ENCODE results near the gene KRTAP4-16.
A peak's percentile ranks its signal among the peaks of the same experiment; 100 is the strongest.
"Not testable (repeated sequence)": the region's sequence is repeated elsewhere in the genome, so short reads cannot be mapped to it uniquely, and the experiment has no call there.

KRTAP4-16 gene

GRCh38 chr17:41103896-41104295, 1.9 kb upstream of the KRTAP4-16 start:
- Histone ChIP-seq H3K4me3 (no peak overlapping the region), H3K36me3 (ENCODE audit: insufficient read depth, low read length) (no peaks in the 10 kb centered on the region), H3K9me3 (ENCODE audit: low read depth, low read length) (no peaks in the 10 kb centered on the region), H3K27ac (peak overlapping the region; percentile 63), H3K9ac (ENCODE audit: insufficient read length) (no peak overlapping the region)
- no peak for DNase-seq (ENCODE audit: low read depth, low spot score)
- TF ChIP-seq EZH2 (IDR thresholded peaks at IDR 0.05) (no peak), POLR2AphosphoS5 (IDR thresholded peaks at IDR 0.05; ENCODE audit: borderline replicate concordance, low read depth, low read length) (no peak; the same call in 1 of the 2 replicates), FOXP2 (optimal IDR thresholded peaks at IDR 0.05; ENCODE audit: control extremely low read depth, extremely low read length, insufficient read depth) (no peak)

- peak overlapping the region; percentile 94 for H3K27ac ChIP-seq
- H3K36me3 ChIP-seq (ENCODE audit: insufficient read depth, low read length); H3K9ac ChIP-seq (ENCODE audit: insufficient read length); H3K9me3 ChIP-seq (ENCODE audit: low read depth, low read length): not testable (repeated sequence)
- H3K4me3 ChIP-seq = peak overlapping the region; percentile 38; the same call in 1 of the 2 replicates
- peak; percentile 96 for DNase-seq (ENCODE audit: low read depth, low spot score)
These were observed 2.1 kb downstream of the KRTAP4-16 start for GRCh38 chr17:41099682-41100480.

- Histone ChIP-seq H3K27ac (no peak overlapping the region), H3K36me3 (ENCODE audit: insufficient read depth, low read length) (no peaks in the 10 kb centered on the region; the same call in 1 of the 2 replicates), H3K4me3 (no peak overlapping the region), H3K9me3 (ENCODE audit: low read depth, low read length) (no peaks in the 10 kb centered on the region), H3K9ac (ENCODE audit: insufficient read length) (no peak overlapping the region)
- TF ChIP-seq EZH2 (IDR thresholded peaks at IDR 0.05) (no peak), POLR2AphosphoS5 (IDR thresholded peaks at IDR 0.05; ENCODE audit: borderline replicate concordance, low read depth, low read length) (no peak), FOXP2 (optimal IDR thresholded peaks at IDR 0.05; ENCODE audit: control extremely low read depth, extremely low read length, insufficient read depth) (no peak)
- no peak for DNase-seq (ENCODE audit: low read depth, low spot score)
These were observed 3.5 kb downstream of the KRTAP4-16 start for GRCh38 chr17:41098481-41098880.

GRCh38 chr17:41098042-41098441, 4.0 kb downstream of the KRTAP4-16 start, which contains the start of gene KRTAP4-8:
KRTAP4-8 (minus strand) TSS chr17:41098142; CDS start chr17:41098084, 58 bp downstream.
- TF ChIP-seq FOXP2 (optimal IDR thresholded peaks at IDR 0.05; ENCODE audit: control extremely low read depth, extremely low read length, insufficient read depth) (no peak), POLR2AphosphoS5 (IDR thresholded peaks at IDR 0.05; ENCODE audit: borderline replicate concordance, low read depth, low read length) (no peak), EZH2 (IDR thresholded peaks at IDR 0.05) (no peak)

DNA sequence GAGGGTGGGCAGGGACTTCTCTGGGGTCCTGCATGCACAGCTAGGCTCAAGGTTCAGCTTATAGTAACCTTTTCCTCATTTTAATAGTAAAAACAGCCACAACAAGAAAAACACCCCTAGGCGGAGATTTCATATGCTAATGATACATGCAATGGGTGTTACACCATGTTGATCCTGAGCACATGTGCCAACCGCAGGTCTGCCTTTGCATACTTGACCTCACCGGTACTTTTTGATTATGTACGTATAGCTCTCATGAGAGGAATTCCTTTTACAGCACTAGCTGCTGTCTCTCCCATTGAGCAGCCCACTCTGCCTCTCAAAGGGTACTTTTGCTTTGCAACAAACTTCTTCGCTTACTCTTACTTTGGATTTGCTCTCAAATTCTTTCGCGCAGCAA, 6.0 kb downstream of the KRTAP4-16 start:
- Histone ChIP-seq H3K4me3 (no peak overlapping the region), H3K9me3 (ENCODE audit: low read depth, low read length) (0 out of 2 replicates have a peak, but pooled peaks cover 4% of the 10 kb centered on the region), H3K27ac (no peak overlapping the region), H3K9ac (ENCODE audit: insufficient read length) (no peak overlapping the region), H3K36me3 (ENCODE audit: insufficient read depth, low read length) (no peaks in the 10 kb centered on the region; the same call in 1 of the 2 replicates)
- no peak for DNase-seq (ENCODE audit: low read depth, low spot score)
- no peak for TF ChIP-seq EZH2 (IDR thresholded peaks at IDR 0.05)

More at GRCh38 chr17:41098042-41098441, 4.0 kb downstream of the KRTAP4-16 start, which contains the start of gene KRTAP4-8:
- no peak for DNase-seq (ENCODE audit: low read depth, low spot score)
- no peaks in the 10 kb centered on the region for H3K9me3 ChIP-seq (ENCODE audit: low read depth, low read length)
- H3K4me3 ChIP-seq = no peak within 1 kb of the TSS
- no peaks in the 10 kb centered on the region; the same call in 1 of the 2 replicates for H3K36me3 ChIP-seq (ENCODE audit: insufficient read depth, low read length)
- H3K9ac ChIP-seq (ENCODE audit: insufficient read length) = no peak within 1 kb of the TSS
- H3K27ac ChIP-seq = peak within 1 kb of the TSS; percentile 94; the same call in 1 of the 2 replicates

- H3K9ac ChIP-seq (ENCODE audit: insufficient read length); H3K27ac ChIP-seq; DNase-seq (ENCODE audit: low read depth, low spot score); H3K9me3 ChIP-seq (ENCODE audit: low read depth, low read length); H3K36me3 ChIP-seq (ENCODE audit: insufficient read depth, low read length): not testable (repeated sequence)
- H3K4me3 ChIP-seq = peak overlapping the region; percentile 57
These were observed 13.2 kb downstream of the KRTAP4-16 start for GRCh38 chr17:41088760-41089352.

DNA sequence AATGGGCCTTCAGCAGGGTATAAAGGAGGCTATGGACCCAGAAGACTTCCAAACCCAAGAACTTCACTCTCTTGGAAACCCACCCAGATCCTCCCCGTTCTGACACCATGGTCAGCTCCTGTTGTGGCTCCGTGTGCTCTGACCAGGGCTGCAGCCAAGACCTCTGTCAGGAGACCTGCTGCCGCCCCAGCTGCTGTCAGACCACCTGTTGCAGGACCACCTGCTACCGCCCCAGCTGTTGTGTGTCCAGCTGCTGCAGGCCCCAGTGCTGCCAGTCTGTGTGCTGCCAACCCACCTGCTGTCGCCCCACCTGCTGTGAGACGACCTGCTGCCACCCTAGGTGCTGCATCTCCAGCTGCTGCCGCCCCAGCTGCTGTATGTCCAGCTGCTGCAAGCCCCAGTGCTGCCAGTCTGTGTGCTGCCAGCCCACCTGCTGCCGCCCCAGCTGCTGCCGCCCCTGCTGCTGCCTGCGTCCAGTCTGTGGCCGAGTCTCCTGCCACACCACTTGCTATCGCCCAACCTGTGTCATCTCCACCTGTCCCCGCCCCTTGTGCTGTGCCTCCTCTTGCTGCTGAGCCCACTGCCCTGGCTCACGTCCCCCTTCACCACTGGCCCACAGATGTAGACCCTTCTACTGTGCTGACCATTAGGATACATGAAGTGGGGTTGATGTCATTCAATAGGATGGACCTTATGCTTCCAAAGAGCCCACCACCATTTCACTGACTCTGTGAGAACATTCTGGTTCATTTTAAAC, 17.7 kb downstream of the KRTAP4-16 start, which contains the start of gene KRTAP4-7:
TSS of gene KRTAP4-7 (plus strand) at position 51 of the 757 bp plus-strand sequence. CDS start at position 108, 57 bp downstream.
- Histone ChIP-seq H3K27ac (peak within 1 kb of the TSS; percentile 87; the same call in 1 of the 2 replicates), H3K4me3 (peak within 1 kb of the TSS; percentile 27; the same call in 1 of the 2 replicates)
- H3K9ac ChIP-seq (ENCODE audit: insufficient read length); DNase-seq (ENCODE audit: low read depth, low spot score); H3K9me3 ChIP-seq (ENCODE audit: low read depth, low read length); H3K36me3 ChIP-seq (ENCODE audit: insufficient read depth, low read length): not testable (repeated sequence)

- H3K36me3 ChIP-seq (ENCODE audit: insufficient read depth, low read length); H3K9ac ChIP-seq (ENCODE audit: insufficient read length); H3K9me3 ChIP-seq (ENCODE audit: low read depth, low read length); H3K4me3 ChIP-seq; H3K27ac ChIP-seq; DNase-seq (ENCODE audit: low read depth, low spot score): not testable (repeated sequence)
These were observed 18.6 kb downstream of the KRTAP4-16 start for GRCh38 chr17:41083427-41083826.

Data from SK-N-MC (cell line).